ENCODE data around the gene EPHA6.

The EPHA6 gene

DNA sequence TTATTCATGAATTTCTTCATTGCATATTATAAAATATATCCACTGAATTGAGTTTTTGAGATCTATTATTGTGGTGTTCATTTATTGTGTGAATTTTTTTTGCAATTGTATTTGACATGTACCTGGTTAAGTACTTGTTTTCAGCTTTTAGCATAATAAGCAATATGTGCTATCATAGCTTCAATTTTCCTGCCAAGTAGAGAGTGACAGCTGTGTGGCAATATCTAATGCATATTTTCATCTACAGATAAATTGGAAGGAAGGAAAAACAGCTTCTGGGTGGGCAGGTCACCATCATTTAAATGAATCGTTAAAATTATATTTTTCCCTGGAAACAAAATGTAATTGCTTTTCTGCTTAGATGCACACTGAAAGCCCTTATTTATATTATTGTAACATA is 296.9 kb downstream of the EPHA6 start:
- no peak for TF ChIP-seq POLR2A (IDR thresholded peaks at IDR 0.05; ENCODE audit: low read length)
- TF ChIP-seq GATA1 (IDR thresholded peaks at IDR 0.05; ENCODE audit: low read depth, low read length) = no peak

DNA sequence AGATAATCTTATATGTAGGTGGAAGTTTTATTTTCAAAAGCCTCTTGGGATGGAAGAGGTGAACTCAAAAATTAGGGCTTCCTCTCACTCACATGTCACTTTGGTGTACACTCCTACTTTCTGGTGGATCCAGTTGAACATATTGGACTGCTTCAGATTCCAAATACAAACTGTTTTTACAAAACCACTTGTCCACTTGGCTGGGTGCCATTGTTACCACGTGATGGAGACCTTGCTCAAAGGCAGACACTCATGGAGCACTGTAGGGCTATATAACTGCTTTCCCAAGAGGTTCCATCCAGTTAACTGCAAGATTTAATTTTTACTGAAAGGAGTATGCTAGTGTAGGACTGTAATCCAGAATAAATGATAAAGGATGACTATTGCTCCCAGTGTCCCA is 307.0 kb downstream of the EPHA6 start:
- TF ChIP-seq GATA1 (IDR thresholded peaks at IDR 0.05; ENCODE audit: low read depth, low read length) (no peak), POLR2A (IDR thresholded peaks at IDR 0.05; ENCODE audit: low read length) (no peak)
- no peak for DNase-seq

More for the DNA sequence above, 296.9 kb downstream of the EPHA6 start:
- no peak for DNase-seq

DNA sequence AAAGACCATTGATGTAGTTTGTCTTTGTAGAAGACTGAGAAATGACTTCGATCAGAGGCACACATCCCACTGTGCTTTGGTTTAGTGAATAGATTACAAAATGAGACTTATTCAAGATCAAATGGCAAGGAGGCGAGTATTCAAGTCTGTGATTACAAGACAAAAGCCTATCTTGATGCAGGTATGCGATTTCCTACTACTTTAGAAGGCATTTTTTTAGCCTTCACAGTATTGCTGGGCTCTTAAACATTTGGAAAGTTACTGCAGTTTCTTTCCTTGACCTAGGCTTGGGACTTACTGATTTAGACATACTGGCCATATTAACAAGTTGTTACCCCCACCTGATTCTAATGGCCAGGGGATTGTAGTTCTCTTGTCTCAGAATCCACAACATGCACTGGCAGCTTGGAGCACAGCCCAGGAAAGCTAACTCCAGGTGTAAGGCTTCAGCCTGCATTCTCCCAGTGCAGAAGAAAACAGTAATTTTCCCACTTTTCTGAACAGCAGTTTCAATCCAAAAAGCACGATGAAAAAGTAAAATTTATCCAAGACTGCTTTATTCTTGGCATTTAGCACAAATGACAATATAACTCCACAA is 311.6 kb downstream of the EPHA6 start:
- no peak for TF ChIP-seq GATA1 (IDR thresholded peaks at IDR 0.05; ENCODE audit: low read depth, low read length)
- no peak for TF ChIP-seq POLR2A (IDR thresholded peaks at IDR 0.05; ENCODE audit: low read length)
- no peak for DNase-seq

DNA sequence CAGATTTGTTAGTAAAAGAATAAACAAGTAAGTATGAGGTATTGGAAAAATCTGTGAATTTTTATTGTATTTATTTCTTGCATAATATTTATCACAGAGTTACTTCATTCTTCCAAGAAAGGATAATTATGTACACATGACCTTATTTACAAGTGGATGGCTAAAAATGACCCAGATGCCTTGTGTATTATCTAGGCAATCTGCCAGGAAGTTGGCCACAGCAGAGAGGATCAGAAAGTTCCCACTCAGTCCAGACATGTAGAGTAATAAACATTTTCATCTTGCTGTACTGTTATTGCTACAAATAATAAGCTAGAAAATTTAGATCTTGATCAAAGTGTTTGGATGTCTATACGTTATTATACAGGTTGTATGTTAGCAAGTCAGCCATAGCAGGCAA is 317.1 kb downstream of the EPHA6 start:
- TF ChIP-seq GATA1 (IDR thresholded peaks at IDR 0.05; ENCODE audit: low read depth, low read length) (no peak), POLR2A (IDR thresholded peaks at IDR 0.05; ENCODE audit: low read length) (no peak)

DNA sequence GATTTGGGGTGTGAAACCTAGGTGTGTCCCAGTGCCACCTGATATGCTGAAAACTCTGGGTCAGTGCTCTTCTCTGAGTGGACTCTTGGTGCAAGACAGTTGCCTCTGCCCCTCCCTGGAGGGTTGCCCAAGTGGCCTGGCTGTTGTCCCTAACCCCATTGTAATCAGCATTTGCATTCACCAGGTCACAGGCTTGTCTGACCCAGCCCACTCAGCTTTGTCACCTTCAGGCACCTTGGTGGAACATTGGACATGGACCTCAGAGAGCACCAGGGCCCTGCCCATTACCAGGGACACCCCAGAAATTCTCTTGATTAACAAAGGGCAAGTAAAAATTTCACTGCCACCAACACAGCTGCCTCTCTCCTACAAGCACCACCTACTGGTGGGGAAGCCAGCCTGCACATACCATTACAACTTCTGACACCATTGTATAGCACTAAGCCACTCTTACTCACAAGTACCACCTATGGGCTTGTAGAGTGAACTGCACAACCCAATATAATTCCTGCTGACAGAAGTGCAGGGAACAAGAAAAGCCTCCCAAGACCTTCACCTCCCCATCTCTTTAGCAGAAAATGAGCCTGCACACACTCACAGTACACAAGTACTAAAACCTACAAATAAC is 324.6 kb downstream of the EPHA6 start:
- peak; percentile 4 to 9 for DNase-seq
- no peak for TF ChIP-seq POLR2A (IDR thresholded peaks at IDR 0.05; ENCODE audit: low read length)
- no peak for TF ChIP-seq GATA1 (IDR thresholded peaks at IDR 0.05; ENCODE audit: low read depth, low read length)

More for the DNA sequence above, 317.1 kb downstream of the EPHA6 start:
- no peak for DNase-seq

DNA sequence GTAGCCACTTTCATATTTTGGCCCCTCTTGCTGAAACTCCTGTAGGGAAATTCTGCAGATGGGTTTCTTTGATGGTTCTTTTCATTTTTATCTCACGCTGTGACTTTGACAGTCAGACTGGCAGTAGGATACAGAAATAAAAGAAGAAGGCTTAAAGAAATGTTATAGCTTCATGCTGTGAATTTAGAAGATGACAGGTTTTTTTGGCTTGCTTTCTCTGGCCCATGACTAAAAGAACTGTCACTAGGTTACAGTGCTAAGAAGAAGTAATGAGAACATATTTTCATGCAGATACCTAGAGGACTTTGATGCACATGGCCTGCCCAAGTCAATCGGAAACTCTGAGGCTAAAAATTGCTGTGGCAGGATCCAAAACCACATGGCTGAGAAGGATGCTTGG is 334.5 kb downstream of the EPHA6 start:
- no peak for TF ChIP-seq POLR2A (IDR thresholded peaks at IDR 0.05; ENCODE audit: low read length)
- TF ChIP-seq GATA1 (IDR thresholded peaks at IDR 0.05; ENCODE audit: low read depth, low read length) = no peak
- no peak for DNase-seq

DNA sequence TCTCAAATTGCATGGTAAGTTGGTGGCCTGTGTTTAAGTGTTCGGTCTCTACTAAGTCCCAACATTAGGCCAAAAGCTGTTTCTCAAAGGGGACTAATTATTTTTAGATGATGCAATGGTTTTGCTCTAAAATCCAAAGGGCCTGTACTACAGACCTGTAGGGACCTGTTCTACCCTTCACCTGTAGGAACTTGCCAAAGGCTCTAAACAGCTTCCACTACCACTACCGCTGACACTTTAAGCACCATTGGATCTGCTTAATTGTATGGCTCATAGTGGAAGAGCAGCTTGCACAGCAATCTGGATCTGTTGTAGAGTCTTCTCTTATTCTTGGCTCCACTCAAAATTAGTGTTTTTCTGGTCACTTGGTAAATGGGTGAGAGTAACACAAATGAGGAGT is 346.8 kb downstream of the EPHA6 start:
- TF ChIP-seq GATA1 (IDR thresholded peaks at IDR 0.05; ENCODE audit: low read depth, low read length) (no peak), POLR2A (IDR thresholded peaks at IDR 0.05; ENCODE audit: low read length) (no peak)
- DNase-seq = no peak

DNA sequence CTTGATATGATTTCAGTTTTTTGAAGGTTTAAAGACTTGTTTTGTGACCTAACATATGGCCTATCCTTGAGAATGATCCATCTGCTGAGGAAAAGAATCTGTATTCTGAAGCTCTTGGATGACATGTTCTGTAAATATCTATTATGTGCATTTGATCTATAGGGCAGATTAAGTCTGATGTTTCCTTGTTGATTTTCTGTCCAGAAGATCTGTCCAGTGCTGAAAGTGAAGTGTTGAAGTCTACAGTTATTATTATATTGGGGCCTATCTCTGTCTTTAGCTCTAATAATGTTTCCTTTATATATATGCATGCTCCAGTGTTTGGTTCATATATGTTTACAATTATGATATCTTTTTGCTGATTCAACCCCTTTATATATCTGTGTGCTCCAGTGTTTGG is 362.8 kb downstream of the EPHA6 start:
- no peak for DNase-seq
- TF ChIP-seq POLR2A (IDR thresholded peaks at IDR 0.05; ENCODE audit: low read length) = no peak
- TF ChIP-seq GATA1 (IDR thresholded peaks at IDR 0.05; ENCODE audit: low read depth, low read length) = no peak

DNA sequence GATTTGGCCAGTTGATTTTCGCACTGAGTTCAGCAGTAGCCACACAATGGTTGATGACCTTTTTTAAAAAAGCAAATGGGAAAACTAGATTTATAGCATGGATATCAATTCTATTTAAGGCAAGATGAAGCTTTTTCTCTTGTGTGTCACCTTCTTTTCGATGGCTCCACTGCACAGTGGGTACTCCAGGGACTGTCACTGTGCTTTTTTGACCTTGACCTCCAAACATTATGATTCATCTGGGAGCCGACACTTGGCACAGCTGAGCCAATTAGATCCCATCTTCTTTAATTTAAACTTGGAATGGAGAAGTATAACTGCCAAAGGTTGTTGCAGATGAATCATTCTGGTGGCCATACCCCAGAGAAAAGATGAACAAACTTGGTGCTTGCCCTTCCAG is 367.3 kb downstream of the EPHA6 start:
- no peak for DNase-seq
- TF ChIP-seq POLR2A (IDR thresholded peaks at IDR 0.05; ENCODE audit: low read length) (no peak), GATA1 (IDR thresholded peaks at IDR 0.05; ENCODE audit: low read depth, low read length) (no peak)

DNA sequence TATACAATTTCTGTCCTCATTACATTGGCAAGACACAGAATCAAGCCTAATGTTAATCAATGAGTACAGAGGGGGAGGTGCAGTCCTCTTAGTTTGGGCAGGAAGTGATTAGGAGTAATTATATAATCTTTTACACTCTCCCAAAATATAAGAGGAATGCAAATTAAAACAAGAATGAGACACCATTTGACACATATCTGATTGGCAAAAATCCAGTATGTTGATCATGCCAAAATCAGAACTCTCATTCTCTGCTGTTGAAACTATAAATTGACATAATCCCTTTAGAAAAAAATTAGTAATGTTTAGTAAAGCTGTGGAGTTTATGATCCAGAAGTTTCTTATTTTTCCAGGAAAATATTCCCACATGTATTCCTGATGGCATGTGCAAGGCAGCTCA is 373.4 kb downstream of the EPHA6 start:
- TF ChIP-seq POLR2A (IDR thresholded peaks at IDR 0.05; ENCODE audit: low read length) = no peak
- no peak for TF ChIP-seq GATA1 (IDR thresholded peaks at IDR 0.05; ENCODE audit: low read depth, low read length)
- DNase-seq = no peak

DNA sequence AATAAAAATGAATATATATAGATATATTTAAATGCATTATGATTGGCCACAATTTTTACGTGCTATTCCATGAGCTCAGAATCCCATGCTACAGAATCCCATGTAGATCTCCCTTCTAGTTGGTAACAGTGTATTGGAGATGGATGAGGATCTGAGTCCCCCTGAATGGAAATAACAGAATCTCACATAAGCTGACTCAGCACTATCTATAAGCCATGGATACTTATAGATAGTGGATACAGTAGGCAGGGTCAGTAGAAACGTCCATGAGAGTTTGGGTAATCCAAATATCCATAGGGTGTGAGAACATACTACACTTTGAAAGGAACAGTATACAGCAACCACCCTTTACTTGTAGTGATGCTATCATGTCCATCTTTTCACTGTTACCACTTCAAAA is 375.4 kb downstream of the EPHA6 start:
- TF ChIP-seq POLR2A (IDR thresholded peaks at IDR 0.05; ENCODE audit: low read length) = no peak
- no peak for TF ChIP-seq GATA1 (IDR thresholded peaks at IDR 0.05; ENCODE audit: low read depth, low read length)
- no peak for DNase-seq

DNA sequence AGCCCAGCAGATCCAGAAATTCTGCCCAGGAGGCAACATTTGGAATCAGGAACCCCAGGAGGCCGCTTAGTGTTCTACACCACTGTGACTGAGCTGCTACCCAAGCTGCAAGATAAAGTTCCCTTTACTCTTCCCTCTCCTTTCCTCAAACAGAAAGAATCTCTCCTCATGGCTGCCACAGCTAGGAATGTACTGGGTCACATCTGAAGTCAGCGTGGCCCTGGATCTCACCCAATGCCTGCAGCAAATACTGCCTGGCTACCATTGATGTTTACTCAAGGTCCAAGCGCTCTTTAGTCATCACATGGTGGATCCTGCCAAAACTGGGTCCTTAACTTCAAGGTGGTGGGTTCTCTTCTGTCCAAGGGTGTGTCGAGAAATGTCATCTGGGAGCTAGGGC is 382.7 kb downstream of the EPHA6 start:
- TF ChIP-seq GATA1 (IDR thresholded peaks at IDR 0.05; ENCODE audit: low read depth, low read length) = no peak
- TF ChIP-seq POLR2A (IDR thresholded peaks at IDR 0.05; ENCODE audit: low read length) = no peak
- DNase-seq = no peak

DNA sequence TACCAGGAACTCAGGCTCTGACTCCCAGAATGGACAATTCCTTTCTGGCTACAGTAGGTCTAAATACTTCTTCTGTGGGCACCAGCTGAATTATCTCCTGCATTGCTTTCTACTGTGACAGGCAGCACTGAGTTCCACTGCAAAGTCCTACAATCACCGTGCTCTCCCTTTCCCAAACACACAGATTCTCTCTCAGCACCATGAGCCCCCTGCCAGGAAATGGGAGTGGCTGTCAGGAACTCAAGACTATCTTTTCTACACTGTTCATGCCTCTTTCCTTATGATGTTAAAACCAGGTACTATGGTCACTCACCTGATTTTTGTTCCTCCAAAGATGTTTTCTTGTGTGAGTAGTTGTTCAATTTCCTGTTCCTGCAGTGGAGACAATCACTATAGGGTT is 383.4 kb downstream of the EPHA6 start:
- TF ChIP-seq POLR2A (IDR thresholded peaks at IDR 0.05; ENCODE audit: low read length) (no peak), GATA1 (IDR thresholded peaks at IDR 0.05; ENCODE audit: low read depth, low read length) (no peak)
- DNase-seq = no peak

DNA sequence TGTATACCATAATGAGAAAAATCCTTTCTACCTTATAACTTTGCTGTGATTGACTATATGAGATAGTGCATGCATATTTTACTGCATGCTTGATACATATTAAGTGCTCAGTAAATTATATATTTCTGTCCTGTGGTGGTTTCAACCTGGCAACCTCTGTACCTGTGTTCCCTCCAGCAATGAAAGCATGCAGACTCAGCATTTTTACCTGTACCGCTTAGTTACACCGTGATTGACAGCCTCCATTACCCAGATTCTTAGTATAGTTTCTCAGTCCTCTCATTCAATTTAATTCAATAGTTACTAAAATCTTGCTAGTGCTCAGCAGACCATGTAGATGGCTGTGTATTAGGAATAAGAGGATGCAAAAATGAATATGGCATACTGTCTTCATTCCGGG is 386.0 kb downstream of the EPHA6 start:
- DNase-seq = no peak
- TF ChIP-seq POLR2A (IDR thresholded peaks at IDR 0.05; ENCODE audit: low read length) = no peak
- TF ChIP-seq GATA1 (IDR thresholded peaks at IDR 0.05; ENCODE audit: low read depth, low read length) = no peak

DNA sequence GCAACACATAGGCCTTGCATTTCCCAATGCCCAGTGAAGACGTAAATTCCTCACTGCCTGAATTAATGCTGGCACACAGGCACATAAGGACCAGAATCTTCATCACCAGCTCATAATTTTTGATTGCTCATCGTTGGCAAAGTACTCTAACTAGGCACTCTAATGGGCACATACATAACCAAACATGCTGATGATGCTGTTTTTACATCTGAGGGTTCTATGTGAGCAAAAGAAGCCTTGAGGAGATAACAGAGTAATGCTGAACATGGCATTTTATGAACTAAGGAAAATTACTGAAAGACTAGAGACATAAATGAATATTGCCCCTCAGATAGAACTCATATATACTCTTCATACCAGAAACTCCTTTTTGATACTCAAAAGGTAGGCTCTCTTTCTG is 387.4 kb downstream of the EPHA6 start:
- no peak for TF ChIP-seq POLR2A (IDR thresholded peaks at IDR 0.05; ENCODE audit: low read length)
- TF ChIP-seq GATA1 (IDR thresholded peaks at IDR 0.05; ENCODE audit: low read depth, low read length) = no peak

More for the DNA sequence above, 387.4 kb downstream of the EPHA6 start:
- no peak for DNase-seq

Measured in erythroblast (primary cell).